Nephron (organoid): ENCODE measurements around the gene GSTM4.

Source experiments
- H3K27ac Mint-ChIP-seq, 3 experiments: 2 replicates each; pipeline ENCODE4 v1.8.0; 2020; ENCODE audit warnings: mixed read lengths in 3 of 3, mild to moderate bottlenecking in 2 of 3, moderate library complexity in 1 of 3
- H3K27me3 Mint-ChIP-seq: 2 replicates; pipeline ENCODE4 v1.8.0; 2021; ENCODE audit warnings: low read depth, mild to moderate bottlenecking, moderate library complexity, mixed read lengths
- H3K36me3 Mint-ChIP-seq: 2 replicates; pipeline ENCODE4 v1.8.0; 2020; ENCODE audit warnings: low read depth, mixed read lengths
- H3K4me1 Mint-ChIP-seq: 2 replicates; pipeline ENCODE4 v1.8.0; 2020; ENCODE audit warnings: mixed read lengths
- H3K4me3 Mint-ChIP-seq, 3 experiments: 2 replicates each; pipeline ENCODE4 v1.8.0; 2020; ENCODE audit warnings: mild to moderate bottlenecking in 3 of 3, mixed read lengths in 3 of 3, moderate library complexity in 2 of 3
- H3K9me3 Mint-ChIP-seq: 2 replicates; pipeline ENCODE4 v1.8.0; 2020; ENCODE audit warnings: mixed read lengths
- TF ChIP-seq, protein P1 (sequence below), 3 experiments: fragments of 200-600 bp; sonication (generic); IDR thresholded peaks; one replicate each; pipeline ENCODE4 v1.5.0; 2021; ENCODE audit warnings: antibody characterized with exemption in 3 of 3; ENCODE audit not compliant: unreplicated experiment in 3 of 3

The GSTM4 gene

GRCh38 chr1:109627692-109628399 is 28.1 kb upstream of the GSTM4 start:
- Mint-ChIP-seq H3K4me1 (peaks cover 38% of the 10 kb centered on the region), H3K27ac (no peak overlapping the region), H3K9me3 (no peaks in the 10 kb centered on the region), H3K4me3 (peak overlapping the region in 1 of 3 experiments; percentile 10), H3K27me3 (no peaks in the 10 kb centered on the region), H3K36me3 (peaks cover 45% of the 10 kb centered on the region)
- TF ChIP-seq, protein P1, sequence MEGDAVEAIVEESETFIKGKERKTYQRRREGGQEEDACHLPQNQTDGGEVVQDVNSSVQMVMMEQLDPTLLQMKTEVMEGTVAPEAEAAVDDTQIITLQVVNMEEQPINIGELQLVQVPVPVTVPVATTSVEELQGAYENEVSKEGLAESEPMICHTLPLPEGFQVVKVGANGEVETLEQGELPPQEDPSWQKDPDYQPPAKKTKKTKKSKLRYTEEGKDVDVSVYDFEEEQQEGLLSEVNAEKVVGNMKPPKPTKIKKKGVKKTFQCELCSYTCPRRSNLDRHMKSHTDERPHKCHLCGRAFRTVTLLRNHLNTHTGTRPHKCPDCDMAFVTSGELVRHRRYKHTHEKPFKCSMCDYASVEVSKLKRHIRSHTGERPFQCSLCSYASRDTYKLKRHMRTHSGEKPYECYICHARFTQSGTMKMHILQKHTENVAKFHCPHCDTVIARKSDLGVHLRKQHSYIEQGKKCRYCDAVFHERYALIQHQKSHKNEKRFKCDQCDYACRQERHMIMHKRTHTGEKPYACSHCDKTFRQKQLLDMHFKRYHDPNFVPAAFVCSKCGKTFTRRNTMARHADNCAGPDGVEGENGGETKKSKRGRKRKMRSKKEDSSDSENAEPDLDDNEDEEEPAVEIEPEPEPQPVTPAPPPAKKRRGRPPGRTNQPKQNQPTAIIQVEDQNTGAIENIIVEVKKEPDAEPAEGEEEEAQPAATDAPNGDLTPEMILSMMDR (IDR thresholded peaks at IDR 0.05; ENCODE audit: unreplicated experiment in 3 of 3), result no peak

DNA sequence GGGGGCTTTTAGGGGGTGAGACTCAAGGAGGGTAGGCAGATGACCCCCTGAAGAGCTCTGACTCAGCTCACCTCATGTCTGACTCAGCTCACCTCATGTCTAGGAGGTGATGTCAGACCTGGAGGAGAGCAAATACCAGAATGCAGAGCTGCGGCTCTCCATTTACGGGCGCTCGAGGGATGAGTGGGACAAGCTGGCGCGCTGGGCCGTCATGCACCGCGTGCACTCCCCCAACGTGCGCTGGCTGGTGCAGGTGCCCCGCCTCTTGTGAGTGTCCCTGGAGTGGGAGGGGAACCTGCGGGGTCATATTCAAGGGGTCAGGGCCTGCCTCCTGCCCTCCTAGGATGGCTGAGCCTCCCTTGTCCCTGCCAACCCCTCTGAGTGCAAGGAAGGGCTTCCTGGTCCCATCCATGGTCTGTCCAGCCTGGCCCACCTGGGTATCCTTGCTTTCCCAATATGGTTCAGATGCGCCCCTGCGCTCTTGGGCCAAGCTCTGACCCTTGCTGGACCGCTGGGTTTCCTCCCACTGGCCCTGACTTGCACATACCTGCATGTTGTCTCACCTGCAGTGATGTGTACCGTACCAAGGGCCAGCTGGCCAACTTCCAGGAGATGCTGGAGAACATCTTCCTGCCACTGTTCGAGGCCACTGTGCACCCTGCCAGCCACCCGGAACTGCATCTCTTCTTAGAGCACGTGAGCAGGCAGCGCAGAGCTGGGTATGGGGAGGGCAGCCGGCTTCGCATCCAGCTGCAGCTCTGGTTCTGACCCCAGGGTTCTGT is 27.2 kb upstream of the GSTM4 start:
- TF ChIP-seq, protein P1 (IDR thresholded peaks at IDR 0.05; ENCODE audit: unreplicated experiment in 3 of 3), result no peak
- Mint-ChIP-seq H3K27ac (no peak overlapping the region), H3K36me3 (peaks cover 45% of the 10 kb centered on the region), H3K4me1 (peaks cover 37% of the 10 kb centered on the region), H3K9me3 (no peaks in the 10 kb centered on the region), H3K27me3 (no peaks in the 10 kb centered on the region), H3K4me3 (no peak overlapping the region)

DNA sequence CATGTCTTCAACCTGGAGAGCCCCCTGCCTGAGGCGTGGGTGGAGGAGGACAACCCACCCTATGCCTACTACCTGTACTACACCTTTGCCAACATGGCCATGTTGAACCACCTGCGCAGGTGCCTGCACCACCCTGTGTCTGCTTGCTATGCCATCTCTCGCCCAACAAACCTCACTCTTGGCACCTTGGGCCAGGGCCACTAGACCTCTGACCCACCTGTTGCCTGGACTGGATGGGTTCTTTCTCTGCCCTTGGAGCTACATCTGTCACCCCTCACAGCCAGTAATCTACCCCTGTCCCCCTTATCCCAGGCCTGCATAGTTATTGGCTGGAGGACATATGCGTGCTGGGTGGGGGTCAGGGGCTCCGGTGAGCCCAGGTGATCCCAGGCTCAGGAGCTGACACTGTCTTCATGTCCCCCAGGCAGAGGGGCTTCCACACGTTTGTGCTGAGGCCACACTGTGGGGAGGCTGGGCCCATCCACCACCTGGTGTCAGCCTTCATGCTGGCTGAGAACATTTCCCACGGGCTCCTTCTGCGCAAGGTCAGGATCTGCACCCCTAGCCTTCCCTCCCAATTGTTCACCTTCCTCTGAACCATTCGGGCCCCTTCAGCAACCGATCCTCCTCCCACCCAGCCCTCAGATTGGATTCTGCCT is 26.4 kb upstream of the GSTM4 start:
- Mint-ChIP-seq H3K4me3 (no peak overlapping the region), H3K27ac (no peak overlapping the region), H3K4me1 (peaks cover 37% of the 10 kb centered on the region), H3K9me3 (no peaks in the 10 kb centered on the region), H3K36me3 (peaks cover 49% of the 10 kb centered on the region), H3K27me3 (no peaks in the 10 kb centered on the region)
- TF ChIP-seq, protein P1 (IDR thresholded peaks at IDR 0.05; ENCODE audit: unreplicated experiment in 3 of 3), result no peak

- H3K4me1 Mint-ChIP-seq, result peaks cover 40% of the 10 kb centered on the region
- no peaks in the 10 kb centered on the region for H3K27me3 Mint-ChIP-seq
- peaks cover 49% of the 10 kb centered on the region for H3K36me3 Mint-ChIP-seq
- no peaks in the 10 kb centered on the region for H3K9me3 Mint-ChIP-seq
- H3K27ac Mint-ChIP-seq, result no peak overlapping the region
- TF ChIP-seq, protein P1 (IDR thresholded peaks at IDR 0.05; ENCODE audit: unreplicated experiment in 3 of 3), result peak in 1 of 3 experiments; percentile 14
- H3K4me3 Mint-ChIP-seq, result no peak overlapping the region
These were observed 25.6 kb upstream of the GSTM4 start for GRCh38 chr1:109630081-109630897.

GRCh38 chr1:109630898-109631512 is 24.9 kb upstream of the GSTM4 start:
- Mint-ChIP-seq H3K36me3 (peaks cover 47% of the 10 kb centered on the region), H3K9me3 (no peaks in the 10 kb centered on the region), H3K27ac (peak overlapping the region in 1 of 3 experiments; percentile 63), H3K27me3 (no peaks in the 10 kb centered on the region), H3K4me1 (peaks cover 39% of the 10 kb centered on the region), H3K4me3 (no peak overlapping the region)
- TF ChIP-seq, protein P1 (IDR thresholded peaks at IDR 0.05; ENCODE audit: unreplicated experiment in 3 of 3), result no peak
